ENCODE results near the gene CCL13. TPM values are rescaled to one million over a fixed set of nuclear protein-coding genes. Genes with fewer than 3 reads are reported as not detected.

Gene CCL13
- total RNA-seq, 1 donor from 2014 or later: not detected

DNA sequence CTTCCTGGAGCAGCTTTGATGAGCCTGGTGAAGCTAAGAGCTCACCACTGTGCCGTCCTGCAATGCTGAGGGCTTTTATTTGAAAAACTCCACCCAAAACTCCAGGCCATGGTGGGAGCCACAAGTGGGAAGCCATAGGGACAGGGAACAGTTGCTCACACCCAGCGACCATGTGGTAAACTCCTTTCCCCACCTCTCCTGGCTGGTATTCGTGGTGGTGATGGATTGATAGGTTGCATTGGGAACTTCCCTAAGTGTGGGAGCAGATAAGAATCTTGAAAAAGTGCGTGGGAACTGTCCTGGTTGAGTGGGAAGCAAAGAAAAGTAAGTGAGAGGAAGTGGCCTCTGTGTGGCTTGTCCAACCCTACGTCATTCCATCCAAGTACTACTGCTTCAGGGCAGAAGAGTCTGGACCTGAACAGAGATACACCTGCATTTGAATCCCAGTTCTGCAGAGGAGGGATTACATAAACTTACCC is 6.9 kb downstream of the CCL13 start, which contains the start of gene CCL1:
CCL1 (minus strand) TSS at position 51 of the 479 bp plus-strand sequence. CDS start 72 bp downstream, outside the sequence.
- FAIRE-seq (no peak), DNase-seq (ENCODE audit: low read depth) (no peak)
- TF ChIP-seq, protein P1, sequence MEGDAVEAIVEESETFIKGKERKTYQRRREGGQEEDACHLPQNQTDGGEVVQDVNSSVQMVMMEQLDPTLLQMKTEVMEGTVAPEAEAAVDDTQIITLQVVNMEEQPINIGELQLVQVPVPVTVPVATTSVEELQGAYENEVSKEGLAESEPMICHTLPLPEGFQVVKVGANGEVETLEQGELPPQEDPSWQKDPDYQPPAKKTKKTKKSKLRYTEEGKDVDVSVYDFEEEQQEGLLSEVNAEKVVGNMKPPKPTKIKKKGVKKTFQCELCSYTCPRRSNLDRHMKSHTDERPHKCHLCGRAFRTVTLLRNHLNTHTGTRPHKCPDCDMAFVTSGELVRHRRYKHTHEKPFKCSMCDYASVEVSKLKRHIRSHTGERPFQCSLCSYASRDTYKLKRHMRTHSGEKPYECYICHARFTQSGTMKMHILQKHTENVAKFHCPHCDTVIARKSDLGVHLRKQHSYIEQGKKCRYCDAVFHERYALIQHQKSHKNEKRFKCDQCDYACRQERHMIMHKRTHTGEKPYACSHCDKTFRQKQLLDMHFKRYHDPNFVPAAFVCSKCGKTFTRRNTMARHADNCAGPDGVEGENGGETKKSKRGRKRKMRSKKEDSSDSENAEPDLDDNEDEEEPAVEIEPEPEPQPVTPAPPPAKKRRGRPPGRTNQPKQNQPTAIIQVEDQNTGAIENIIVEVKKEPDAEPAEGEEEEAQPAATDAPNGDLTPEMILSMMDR (IDR thresholded peaks at IDR 0.05; ENCODE audit: insufficient read depth, low read length, severe bottlenecking): no peak
- H3K36me3 ChIP-seq (ENCODE audit: control insufficient read depth, insufficient read depth, low read length): no peaks in the 10 kb centered on the region
- no peaks in the 10 kb centered on the region for H3K27me3 ChIP-seq (ENCODE audit: control insufficient read depth, insufficient read depth, low read length)
- no peak within 1 kb of the TSS for H3K4me3 ChIP-seq (ENCODE audit: low read depth, low read length)

GRCh38 chr17:34364751-34365150 is 8.5 kb downstream of the CCL13 start:
- TF ChIP-seq, protein P1 (IDR thresholded peaks at IDR 0.05; ENCODE audit: insufficient read depth, low read length, severe bottlenecking): no peak
- H3K36me3 ChIP-seq (ENCODE audit: control insufficient read depth, insufficient read depth, low read length): no peaks in the 10 kb centered on the region
- no peak overlapping the region for H3K4me3 ChIP-seq (ENCODE audit: low read depth, low read length)
- FAIRE-seq (no peak), DNase-seq (ENCODE audit: low read depth) (no peak)
- no peaks in the 10 kb centered on the region for H3K27me3 ChIP-seq (ENCODE audit: control insufficient read depth, insufficient read depth, low read length)

DNA sequence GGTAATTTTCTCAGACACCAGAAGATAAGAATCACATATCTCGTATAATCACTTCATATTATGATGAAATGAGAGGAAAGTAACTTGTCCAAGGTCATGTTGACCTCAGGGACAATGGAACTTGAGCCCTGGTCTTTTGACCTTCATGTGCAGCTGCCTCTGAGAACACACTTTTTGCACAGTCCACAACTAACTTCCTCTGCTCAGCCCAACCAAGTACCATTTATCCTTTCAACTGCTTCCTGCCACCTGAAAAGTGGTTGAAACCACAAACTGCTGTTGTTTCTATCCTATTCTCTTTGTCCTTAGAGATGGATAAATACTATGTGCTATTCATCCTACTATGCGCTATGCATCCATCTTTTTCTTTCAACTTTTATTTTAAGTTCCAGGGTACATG is 9.1 kb downstream of the CCL13 start:
- H3K4me3 ChIP-seq (ENCODE audit: low read depth, low read length): no peak overlapping the region
- no peaks in the 10 kb centered on the region for H3K36me3 ChIP-seq (ENCODE audit: control insufficient read depth, insufficient read depth, low read length)
- DNase-seq (ENCODE audit: low read depth): no peak
- FAIRE-seq: no peak
- H3K27me3 ChIP-seq (ENCODE audit: control insufficient read depth, insufficient read depth, low read length): no peaks in the 10 kb centered on the region
- TF ChIP-seq, protein P1 (IDR thresholded peaks at IDR 0.05; ENCODE audit: insufficient read depth, low read length, severe bottlenecking): no peak

GRCh38 chr17:34366010-34366409 is 9.7 kb downstream of the CCL13 start:
- DNase-seq (ENCODE audit: low read depth): no peak
- H3K27me3 ChIP-seq (ENCODE audit: control insufficient read depth, insufficient read depth, low read length): no peaks in the 10 kb centered on the region
- no peak for FAIRE-seq
- no peaks in the 10 kb centered on the region for H3K36me3 ChIP-seq (ENCODE audit: control insufficient read depth, insufficient read depth, low read length)
- H3K4me3 ChIP-seq (ENCODE audit: low read depth, low read length): no peak overlapping the region
- TF ChIP-seq, protein P1 (IDR thresholded peaks at IDR 0.05; ENCODE audit: insufficient read depth, low read length, severe bottlenecking): no peak

DNA sequence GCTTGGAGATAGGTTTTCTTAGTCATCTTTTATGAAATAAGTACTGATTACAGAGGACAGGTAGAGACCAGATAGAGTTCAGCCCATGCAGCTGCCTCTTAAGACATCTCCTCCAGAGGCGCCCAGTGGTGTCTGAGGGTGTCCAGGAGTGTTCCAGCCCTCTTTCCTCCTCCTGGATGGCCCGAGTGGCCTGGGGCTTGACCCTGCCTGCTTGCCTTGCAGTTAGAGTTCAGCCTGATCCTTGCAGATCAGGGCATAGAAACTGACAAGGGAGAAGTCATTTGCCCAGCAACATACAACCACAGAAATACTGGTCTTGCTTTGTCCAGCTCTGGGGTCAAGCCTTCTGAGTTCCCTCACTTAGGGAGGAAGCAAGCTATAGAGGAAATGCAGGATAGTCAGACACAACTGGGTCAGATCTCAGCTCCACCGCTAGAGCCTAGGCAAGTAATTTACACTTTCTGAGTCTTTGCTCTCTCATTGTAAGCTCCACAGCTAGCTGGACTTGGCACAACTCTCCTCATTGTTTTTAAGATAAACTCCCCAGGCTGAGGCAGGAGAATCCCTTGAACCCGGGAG is 10.3 kb downstream of the CCL13 start:
- H3K4me3 ChIP-seq (ENCODE audit: low read depth, low read length): no peak overlapping the region
- DNase-seq (ENCODE audit: low read depth) (no peak), FAIRE-seq (no peak)
- TF ChIP-seq, protein P1 (IDR thresholded peaks at IDR 0.05; ENCODE audit: insufficient read depth, low read length, severe bottlenecking): no peak
- no peaks in the 10 kb centered on the region for H3K27me3 ChIP-seq (ENCODE audit: control insufficient read depth, insufficient read depth, low read length)
- H3K36me3 ChIP-seq (ENCODE audit: control insufficient read depth, insufficient read depth, low read length): no peaks in the 10 kb centered on the region
